SKM-1 (cell line): ENCODE measurements around the gene ARSI.

ENCODE experiments used
- DNase-seq: peaks from one replicate; lab custom pipeline; 2025; ENCODE audit not compliant: unreplicated experiment; lab: John Stamatoyannopoulos, UW

ARSI gene

DNA sequence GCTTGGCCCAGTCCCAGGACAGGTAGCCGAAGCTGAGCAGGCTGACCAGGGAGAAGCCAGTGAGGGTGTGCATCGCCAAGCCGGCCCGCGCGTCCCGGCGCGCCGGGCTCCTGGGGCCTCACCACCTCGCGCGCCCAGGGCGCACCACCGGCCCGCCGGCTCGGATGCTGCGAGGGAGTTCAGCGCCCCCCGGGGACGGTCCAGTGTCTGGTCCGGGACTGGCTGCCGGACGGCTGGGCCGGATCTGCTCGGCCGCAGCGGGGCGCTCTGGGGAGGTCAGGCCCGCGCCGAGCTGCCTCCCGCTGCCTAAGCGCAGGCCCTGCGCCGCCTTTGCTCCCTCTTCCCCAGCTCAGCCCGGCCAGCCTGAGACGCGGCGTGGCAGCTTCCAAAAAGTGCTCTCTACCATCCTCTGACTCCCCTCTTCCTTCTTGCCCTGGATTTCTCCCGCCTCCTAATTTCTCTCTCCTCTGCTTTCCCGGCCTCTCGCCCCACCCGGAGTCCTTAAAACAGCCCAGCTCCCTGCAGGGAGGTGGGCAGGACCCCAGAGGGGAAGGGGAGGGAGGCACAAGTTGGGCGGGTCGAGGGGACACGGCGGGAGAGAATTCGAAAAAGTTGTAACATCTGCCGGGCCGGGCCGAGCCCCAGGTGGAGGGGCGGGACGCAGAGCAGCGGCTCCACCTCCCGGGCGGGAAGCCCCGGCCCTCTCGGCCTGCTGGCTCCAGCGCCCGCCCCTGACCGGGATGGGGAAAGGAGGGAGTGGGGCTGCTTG lies at the start of gene ARSI:
Gene ARSI, minus strand, starts transcription at position 605 of the 769 bp plus-strand sequence. Its CDS starts 532 bp downstream, at position 73.
- DNase-seq = no peak

DNA sequence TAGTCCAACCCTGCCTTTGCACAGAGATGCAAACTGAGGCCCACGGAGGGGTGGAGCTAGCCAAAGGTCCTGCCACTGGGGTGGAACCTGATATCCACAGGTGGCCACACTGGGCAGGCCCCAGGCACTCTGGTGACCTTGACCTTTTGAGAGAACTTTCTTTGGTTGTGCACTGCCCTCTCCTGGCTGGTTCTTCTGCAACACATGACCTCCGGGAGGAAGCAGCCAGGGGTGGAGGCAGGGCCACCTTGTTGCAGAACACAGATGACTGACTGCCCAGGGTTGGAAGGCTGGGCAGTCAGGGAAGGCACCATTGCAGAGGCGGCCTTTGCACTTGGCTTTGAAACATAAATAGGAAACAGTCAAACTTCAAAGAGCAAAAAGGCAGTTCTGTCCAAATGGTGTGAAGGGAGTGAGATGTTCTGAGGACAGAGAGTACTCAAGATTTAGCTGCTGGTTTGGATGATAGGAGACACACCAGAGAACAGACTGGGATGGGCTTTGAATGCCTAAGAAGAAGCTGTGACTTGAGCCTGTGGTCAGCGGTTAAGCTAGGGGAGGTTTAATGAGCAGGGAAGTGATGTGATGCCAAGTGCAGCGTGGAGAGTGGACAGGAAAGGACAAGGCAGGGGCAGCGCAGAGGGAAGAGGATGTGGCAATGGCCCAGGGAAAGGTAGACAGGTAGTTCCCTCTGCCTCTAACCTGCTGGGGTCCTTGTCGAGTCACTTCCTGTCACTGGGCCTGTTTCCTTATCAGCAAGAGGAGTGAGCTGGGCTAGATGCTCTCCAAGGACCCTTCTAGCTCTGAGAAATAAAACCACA lies 48.0 kb upstream of the ARSI start:
- peak; percentile 49 for DNase-seq

DNA sequence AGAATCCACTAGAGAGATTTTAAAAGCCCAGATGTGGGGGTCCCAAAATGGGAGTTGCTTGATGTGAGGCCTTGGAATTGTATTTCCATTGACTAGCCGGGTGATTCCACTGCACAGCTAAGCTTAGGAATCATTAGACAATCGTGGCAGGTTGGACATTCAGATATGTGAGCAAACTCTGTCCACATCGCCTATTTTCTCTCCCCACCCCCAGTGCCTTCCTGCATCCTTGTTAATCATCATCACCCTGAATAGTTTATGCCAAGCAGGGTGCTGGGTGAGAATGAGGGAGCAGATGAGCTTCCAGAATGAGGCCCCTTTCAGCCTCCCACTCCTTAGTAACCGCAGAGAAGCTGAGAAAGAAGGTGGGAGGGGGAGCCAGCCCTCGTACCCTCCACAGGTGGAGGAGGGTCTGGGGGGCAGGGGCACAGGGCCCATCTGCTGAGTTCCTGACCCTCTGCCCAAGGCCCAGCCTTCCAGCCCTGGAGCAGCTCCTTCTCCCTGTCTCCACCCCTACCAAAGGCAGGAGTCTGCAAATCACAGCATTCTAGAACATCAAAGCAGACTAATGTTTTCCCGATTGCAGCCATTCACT lies 47.1 kb upstream of the ARSI start:
- DNase-seq = no peak

DNA sequence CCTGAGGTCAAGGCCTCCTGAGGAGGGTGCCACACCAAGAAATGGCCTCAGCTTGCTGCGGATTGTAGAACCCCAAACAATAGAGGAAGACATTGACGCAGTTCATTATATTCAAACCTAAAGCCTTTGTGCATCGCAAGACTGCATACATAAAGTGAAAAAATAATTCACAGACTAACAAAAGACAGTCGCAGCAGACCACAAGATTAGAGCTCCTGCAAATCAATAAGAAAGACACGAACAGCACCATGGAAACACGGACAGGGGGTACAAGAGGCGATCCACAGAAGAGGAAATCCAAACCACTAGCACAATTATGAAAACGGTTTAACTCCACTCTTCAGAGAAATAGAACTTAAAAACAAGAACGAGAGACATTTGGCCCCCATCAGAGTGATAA lies 44.7 kb upstream of the ARSI start:
- no peak for DNase-seq

DNA sequence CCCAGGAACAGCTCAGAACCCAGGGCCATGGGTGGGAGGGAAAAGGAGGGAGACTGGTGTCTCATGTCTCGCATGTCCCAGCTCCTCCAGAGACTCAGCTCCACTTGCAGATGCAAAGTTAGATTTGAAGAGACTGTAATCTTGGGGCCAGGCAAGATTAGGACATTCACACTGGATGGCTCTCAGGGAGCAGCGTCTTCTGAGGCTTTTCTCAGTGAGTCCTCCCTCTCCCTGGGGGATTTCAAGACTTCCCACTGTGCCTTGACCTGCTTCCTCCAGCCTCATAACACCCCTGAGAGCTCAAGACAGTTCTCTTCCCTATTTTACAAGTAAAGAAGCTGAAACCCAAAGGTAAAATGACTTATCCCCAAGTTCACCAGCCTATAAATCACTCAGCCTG lies 44.3 kb upstream of the ARSI start:
- no peak for DNase-seq

DNA sequence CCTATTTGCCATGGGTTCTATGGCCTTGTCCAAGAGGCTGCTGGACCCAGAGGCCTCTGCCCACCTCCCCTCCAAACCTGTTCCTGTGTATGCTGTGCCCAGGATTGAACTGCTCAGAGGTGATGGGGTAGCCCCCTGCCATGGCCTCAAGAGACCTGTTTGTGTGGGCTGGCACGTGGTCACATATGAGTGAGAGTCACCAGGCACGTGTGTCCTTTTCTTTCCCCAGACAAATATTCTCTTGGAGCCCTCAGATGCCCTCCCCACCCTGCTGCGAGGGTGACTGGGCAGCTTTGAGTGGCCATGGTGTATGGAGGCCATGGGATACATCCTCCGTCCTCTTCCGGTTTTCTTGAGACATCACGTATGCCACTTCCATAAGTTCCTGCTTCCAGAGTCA lies 43.9 kb upstream of the ARSI start:
- DNase-seq = no peak

DNA sequence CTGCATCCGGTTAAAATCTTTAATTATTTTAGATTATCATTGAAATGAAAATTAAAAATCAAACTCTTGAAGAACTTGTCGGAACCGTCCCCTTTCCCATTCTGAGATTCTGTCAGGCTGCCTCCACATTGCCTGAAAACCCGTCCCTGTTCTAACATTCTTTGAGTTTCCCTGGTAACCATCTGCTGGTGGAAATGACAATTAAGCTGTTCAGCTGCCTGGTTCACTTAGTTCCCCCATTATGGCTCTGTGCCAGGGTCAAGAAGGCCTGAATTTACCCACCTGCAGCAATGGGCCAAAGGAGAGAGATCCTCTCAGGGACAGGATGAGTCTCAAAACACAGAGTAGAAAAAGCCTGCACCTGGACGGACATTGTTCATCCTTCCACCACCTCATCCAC lies 43.0 kb upstream of the ARSI start:
- no peak for DNase-seq

DNA sequence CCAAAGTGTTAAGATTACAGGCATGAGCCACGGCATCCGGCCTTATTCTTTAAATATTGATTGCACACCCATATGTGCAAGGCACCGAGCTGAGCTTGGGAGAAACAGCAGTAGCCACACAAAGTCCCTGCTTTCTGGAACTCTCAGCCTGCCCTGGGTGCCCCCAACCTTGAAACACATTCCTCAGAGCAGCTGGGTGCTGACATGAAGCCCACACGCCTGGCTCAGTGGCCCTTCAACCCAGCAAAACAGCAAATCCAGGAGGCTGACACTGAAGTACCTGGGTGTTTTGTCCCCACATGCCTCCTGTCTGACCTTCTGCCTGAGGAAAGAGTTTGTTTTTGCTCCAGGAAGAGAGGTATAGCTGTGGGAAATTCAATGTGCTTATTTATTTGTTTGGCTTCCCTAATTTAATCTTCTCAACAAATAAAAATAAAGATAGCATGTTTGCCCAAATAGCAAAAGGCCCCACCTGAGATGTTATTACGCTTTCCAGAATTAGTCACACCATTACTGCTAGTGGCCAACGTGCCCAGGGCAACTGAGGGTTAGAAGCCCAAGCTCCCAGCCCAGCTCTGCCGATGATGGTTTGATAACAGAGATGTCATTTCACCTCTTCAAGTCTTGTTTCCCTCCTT lies 41.4 kb upstream of the ARSI start:
- no peak for DNase-seq

DNA sequence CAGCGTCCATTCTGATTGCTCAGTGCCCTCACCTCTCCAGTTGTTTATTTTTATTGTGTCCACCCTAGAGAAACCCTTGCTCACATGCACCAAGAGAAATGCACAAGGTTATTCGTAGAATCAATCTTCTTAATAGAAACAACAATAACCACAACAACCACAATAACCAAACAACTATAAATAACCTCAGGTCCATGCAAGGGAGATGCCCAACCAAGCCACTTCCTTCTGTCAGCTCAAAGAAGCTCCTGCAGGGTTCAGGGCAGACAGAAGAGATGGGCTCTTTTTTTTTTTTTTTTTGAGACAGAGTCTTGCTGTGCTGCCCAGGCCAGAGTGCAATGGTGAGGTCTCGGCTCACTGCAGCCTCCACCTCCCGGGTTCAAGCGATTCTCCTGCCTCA lies 39.9 kb upstream of the ARSI start:
- no peak for DNase-seq

DNA sequence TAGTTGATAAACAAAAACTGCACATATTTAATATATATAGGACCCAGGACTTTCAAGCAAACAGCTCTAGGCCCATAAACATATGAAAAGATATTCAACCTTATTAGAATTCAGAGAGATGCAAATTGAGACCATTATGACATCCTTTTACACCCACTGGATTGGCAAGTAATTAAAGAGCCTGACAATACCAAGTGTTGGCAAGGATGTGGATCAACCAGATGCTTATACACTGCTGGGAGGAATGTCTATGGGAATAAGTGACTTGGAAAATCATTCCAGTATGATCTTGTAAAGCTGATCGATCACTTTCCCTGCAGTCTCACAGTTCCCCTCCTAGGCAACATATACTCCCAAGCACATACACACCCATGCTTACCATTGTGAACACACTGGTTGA lies 39.3 kb upstream of the ARSI start:
- DNase-seq = no peak

DNA sequence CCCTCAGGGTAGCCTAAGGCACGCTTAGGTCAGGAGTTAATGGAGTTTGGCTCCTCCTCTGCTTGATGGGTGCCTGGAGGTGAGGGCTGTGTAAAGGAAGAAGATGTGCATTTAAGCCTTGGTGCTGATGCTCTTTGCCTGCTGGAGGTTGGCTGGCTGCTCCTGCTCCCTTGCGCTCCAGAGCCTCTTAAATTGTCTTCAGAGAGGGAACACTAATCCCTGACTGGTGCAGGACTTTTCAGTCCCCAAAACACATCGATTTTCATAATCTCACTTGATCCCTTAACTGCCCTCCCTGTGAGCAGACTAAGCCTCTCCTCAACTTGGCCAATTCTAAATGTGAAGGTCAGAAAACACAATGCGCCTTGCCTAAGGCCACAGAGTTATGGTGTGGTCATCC lies 38.6 kb upstream of the ARSI start:
- DNase-seq = no peak

DNA sequence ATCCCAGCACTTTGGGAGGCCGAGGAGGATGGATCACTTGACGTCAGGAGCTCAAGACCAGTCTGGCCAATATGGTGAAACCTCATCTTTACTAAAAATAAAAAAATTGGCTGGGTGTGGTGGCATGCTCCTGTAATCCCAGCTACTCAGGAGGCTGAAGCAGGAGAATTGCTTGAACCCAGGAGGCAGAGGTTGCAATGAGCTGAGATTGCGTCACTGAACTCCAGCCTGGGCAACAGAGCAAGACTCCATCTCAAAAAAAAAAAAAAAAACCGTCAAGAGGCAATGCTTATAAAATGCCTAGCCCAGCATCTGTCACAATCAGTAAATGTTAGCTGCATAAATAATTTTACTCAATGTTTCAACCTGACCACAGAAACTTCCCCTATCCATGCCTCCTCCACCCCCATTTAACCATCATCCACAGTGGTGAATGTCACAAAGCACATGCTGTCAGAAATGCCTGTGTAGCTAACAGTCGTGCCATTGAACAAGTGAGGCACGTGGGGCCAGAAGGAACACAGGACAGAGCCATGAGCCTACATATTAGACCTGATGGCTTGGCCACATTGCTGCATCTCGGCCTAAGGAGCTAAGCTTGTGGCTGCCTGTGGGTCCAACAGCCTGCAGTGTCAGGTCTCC lies 38.0 kb upstream of the ARSI start:
- DNase-seq = no peak

DNA sequence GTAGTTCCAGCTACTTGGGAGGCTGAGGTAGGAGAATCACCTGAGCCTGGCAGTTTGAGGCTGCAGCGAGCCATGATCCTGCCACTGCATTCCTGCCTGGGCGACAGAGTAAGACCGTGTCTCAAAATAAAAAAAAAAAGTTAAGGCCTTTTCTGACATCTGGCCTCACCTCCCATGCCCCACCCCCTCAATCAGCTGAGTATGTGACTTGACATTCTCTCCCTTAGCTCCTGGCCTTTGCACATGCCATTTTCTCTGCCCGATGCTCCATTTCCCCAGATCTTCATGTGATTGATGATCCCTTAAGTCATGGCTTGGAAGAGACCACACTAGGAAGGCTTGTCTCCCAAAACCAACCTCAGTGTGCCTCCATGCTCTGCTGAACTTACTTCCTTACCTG lies 37.1 kb upstream of the ARSI start:
- DNase-seq = no peak

DNA sequence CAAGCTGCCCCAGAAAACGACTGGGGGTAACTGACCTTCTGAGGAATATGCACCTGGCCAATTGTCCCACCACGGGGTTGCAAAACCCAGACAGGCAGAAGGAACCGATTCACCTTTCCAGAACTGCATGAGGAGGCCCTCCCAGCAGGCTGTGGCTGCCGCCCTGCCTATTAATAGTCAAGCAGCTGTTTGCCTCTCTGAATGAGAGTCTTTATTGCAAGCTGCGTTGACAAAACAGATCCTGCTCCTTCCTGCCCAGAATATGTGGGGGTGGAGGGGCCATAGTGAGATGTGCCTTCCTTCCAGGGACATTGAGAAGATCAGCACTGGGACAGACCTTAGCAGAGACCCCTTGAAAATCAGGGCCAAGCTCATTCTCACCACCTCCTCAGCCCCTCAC lies 36.5 kb upstream of the ARSI start:
- no peak for DNase-seq

DNA sequence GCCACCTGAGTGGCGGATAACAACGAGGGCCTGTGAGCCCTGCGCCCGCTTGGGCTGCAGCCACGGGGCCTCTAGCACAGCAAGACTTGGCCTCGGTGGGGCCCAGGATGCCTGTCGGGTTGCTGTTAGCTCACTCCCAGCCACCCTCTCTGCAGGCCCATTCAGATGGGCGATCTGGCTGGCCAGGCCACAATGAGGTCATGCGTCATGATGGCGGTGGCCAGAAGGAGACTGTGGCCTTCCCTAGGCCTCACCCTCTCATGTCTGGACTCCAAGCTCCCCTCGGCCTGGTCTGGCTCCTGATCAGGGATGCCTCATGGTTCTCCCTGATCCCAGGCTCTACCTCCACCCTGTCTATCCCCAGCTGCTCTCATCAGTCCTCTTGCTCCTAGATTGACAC lies 35.8 kb upstream of the ARSI start:
- no peak for DNase-seq

DNA sequence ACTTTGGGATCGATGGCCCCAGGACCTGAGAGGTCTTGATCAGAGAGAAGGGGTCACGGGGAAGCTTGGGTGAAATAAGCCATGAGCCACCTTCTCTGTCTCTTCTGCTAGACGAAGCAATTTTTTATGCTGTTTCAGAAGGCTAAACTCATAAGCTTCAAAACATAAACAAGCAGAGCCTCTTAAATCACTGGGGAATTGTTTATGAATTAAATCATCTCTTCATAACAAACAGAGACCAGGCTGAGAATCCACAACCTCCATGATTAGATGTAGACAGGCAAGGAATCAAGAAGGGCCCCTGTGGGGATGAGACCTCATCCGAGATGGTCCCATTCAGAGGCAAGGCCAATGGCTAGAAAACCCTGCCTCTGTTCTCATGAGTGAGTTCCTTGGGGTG lies 33.1 kb upstream of the ARSI start:
- no peak for DNase-seq

DNA sequence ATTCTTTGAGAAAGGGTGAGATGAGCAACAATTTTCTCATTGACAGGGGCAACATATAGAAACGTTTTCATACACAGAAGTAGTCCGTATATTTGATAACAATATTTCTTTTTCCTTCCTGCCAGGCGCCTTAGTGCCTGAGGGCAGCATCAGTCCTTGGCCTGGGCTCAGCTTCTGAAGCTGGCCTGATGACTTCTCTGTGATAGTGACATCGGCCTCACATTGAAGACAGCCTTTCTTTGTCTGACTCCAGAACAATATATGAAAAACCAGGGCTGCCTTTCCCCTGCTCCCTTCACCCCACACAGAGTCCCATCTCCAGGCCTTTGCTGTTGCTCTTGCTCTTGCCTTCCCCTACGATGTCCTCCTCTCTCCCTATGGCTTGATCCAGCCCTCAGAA lies 30.7 kb upstream of the ARSI start:
- DNase-seq = no peak

DNA sequence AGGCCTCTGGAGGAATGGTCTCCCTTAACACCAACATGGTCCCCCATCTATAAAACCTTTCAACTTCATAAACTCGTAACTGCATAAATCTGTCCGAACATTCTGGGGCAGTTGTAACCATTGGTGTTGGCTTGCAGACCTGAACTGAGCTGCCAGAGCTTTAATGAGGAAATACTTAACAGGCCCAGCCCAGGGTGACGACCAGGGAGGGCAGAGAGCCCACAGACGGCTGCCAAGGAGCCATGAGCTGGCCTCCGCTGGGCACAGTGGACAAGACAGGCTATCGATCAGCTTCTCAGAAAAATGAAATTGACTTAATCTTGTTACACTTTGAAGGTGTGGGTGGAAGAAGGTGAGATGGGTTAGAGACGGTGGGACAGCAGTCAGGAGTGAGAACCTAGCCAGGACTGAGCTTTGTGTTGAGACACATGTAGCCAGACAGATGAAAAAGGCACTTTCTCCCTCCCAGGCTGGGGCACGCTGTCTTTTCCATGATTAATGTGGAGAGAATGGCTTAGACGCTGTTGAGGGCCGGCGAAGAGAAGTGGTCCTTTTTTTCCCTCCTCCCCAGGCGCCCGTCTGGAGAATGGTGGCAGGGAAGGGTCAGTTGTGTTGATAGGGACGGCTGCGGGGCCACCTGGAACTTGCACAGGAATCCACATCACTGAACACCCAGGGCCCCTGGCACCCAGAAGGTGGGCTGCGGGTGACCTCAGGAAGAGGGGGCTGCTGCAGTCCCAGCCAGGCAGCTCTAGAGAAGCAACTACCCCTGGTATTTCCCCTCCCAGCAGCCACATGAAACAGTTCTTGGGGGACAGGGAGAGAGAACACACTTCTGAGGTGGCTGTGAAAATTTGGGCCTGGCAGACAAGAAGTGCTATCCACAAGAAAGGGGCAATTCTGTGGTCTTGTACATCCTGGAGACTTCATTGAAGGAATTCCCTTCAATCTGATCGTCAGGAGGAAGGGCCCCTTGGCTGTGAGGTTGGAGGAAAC lies 27.5 kb upstream of the ARSI start:
- no peak for DNase-seq

DNA sequence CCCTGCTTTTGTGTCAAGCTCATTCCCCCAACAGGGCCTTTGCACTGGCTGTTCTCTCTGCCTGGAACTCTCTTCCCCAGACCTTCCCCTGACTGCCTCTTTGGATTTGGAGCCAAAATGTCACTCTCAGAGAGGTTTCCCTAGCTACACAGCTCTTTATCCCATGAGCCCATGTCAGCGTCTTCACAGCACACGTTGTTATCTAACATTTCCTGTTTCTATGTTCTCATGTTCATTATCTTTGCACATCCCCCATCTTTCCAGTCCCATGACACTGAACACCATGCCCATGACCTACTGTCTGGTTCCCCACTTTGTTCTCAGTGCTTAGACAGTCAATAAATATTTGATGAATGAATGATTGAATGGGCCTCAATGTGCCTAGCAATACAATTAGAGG lies 26.3 kb upstream of the ARSI start:
- DNase-seq = no peak

DNA sequence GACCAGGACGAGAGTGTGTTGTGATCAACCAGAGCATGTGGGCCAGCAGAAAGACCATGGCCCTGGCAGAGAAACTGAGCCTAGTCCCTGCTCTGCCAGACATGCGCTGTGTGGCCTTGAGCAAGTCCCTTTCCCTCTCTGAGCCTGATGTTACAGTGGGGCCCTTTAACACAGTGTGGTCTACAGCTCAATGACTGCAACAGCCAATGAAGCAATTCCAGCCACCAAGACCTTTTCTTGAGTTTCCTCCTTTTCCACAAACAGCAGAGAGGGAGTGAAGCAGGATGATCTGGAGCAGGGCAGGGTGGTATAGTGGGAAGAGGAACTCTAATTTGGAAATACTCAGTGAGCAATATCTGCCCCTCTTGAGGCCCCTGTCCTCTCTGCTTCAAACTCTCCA lies 25.8 kb upstream of the ARSI start:
- no peak for DNase-seq
